ENCODE measurements around the gene RAB31.
"Not testable (repeated sequence)": the region's sequence is repeated elsewhere in the genome, so short reads cannot be mapped to it uniquely, and the experiment has no call there.

RAB31 gene

DNA sequence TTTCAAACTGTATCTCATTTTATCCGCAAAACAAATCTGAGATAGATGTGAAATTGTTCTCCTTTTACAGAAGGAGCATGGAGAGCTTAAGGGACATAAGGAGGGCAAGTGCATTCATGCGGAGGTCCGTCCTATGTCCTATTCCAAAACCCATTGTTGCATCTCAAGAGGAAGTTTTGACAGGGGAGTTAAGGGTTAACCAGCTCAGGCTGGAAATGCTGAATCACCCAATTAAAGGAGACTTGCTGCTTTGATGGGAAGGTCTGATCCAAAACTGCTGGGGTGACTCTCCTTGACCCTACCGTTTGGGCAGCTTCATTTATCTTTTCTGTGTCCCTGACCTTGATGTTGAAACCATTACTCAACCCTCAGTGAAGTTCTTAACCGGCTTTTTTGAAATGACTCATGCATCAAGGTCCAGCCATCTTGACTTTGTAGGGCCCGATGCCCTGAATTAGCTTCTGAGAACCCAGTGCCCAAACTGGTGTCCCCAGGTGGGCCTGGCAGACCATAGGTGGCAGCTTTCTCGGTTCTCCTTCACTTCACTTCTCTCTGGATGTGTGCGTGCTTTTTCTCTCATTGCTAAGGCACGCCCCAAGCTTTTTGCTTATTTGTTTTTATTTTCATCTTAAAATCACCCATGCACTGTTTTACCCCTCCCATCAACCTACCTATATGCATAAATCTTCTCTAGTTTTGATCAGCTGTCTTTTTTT, 161.8 kb downstream of the RAB31 start:
- DNase-seq = no peak

DNA sequence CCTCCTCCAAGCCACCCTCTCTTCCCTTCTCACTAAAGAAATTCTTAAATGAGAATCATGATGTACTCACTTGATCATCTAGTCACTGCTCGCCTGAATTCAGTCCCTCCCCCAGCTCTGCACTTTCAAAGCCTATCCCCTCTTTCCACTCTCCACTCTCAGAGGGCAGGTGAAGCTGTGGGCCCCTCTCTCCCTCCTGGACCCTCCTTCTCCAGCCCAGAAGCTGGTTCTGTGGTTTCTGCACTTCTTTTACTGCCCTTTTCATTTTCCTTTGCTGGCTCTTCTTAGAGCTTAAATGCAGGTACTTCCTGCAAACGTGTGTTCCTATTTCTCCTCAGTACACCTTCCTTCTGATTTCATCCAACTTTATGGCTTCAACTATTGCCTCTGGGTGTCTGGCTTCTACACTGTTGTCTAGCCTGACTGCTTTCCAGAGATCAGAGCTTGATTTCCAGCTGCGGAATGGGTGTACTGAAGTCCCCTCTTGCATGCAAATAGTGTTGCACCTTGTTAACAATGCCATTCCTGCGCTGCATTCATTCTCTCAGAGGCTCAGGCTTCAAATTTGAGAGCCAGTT, 162.4 kb downstream of the RAB31 start:
- no peak for DNase-seq

DNA sequence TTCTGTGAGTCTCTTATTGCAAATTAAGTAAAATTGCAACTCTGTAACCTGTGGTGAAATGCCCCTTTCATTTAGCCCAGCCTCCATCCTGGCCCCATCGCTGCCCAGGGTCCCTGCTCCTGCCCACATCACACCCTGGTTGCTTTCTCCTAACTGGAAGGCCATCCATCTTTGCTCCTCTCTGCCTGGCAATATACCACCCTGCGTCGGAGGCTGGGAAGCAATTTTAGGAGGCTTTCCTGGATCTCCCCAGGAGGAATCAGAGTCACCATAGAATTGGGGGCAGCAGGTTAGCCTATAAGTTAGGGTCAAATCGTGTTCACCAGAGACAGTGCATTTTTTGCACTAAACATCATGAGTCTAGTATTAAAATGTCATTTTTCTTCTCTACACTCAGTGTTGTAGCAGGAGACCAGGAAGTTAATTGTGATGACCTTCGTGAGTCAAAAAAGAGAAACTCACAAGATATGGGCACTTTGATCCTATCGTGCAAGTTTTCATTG, 163.2 kb downstream of the RAB31 start:
- DNase-seq = no peak

DNA sequence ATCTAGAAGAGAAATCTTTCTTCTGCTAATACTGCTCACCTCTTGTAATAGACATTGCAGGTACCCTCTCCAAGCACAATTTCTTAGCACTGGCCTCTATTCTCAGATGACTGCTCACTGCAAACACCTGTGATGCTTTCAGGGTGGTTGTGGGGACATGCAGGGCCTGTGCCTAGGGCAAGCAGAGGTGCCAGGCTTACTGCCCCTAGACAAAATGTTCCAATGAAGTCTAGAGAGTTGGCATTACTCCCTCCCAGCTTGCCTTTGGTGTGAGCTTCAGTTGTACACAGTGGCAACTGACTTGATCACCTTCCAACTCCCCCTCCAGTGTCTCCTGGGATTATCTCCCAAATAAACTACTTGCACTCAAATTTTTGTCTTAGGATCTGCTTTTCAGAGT, 164.7 kb downstream of the RAB31 start:
- no peak for DNase-seq

DNA sequence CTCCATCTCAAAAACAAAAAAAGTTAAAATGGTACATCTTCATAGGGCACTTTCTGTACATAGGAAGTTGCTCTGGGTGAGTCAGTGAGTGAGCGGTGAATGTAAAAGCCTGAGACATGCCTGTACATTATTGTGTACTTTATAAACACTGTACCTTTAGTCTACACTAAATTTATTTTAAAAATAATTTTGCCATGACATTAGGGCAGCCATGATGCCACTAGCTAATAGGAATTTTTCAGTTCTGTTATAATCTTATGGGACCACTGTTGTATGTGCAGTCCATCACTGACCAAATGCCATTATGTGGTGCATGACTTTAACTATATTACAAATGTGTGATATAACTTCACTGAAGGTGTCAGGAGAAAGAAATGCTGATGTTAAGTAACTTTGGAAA, 166.6 kb downstream of the RAB31 start:
- no peak for DNase-seq

DNA sequence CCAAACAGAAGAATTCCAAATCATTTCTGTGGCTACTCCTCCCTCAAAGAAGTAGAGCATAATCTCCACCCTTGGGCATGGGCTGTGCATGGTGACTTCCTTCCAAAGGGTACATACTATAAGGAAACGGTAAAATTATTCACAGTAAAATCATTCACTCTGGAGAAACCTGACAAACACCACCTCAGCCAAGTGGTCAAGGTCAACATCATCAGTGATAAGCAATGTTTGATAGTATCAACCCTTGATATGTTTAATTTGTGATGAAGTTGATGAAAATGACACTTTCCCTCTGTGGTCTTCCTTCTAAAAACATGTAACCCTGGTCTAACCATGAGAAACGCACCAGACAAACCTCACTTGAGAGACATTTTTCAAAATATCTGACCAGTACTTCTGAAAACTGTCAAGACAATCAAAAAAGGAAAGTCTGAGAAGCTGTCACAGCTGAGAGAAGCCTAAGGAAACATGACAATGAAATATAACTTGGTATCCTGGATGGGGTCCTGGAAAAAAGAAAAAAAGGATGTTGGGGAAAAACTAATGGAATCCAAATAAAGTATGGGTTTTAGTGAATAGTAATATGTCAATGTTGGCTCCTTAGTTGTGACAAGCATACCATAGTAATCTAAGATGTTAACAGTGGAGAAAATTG, 168.2 kb downstream of the RAB31 start:
- DNase-seq = no peak

DNA sequence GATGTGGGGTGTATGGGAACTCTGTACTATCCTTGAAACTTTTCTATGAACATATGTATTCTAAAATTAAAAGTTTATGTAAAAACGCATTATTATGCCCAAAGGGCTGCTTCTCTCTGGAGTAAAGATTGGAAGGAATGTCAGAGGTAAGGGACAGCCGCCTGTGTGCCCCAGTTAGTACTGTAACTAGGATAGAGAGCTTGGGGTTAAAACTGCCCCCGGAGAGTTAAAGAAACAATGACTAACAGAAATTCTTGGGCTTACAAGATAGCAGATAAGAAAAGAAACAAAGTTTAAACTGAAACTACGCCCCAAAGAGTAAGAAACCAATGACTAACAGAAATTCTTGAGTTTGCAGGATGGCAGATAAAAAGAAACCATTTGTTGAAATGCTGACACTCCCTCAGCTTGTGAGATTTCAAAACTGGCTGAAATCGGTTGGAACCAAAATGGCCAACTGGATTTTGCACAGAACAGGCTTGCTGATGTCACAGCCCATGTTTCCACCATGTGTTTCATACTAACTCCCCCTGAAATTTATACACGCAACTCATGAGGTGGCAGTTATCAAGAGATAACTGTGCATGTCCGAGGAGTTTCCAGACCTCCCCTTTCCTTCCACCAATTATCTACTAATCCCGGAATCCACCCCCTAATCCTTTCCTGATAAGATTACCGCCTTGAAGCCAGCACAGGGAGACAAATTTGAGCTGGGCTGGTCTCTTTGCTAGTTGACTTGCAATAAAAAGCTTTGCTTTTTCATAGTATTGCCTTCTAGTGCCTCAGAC, 169.0 kb downstream of the RAB31 start:
- DNase-seq = no peak

DNA sequence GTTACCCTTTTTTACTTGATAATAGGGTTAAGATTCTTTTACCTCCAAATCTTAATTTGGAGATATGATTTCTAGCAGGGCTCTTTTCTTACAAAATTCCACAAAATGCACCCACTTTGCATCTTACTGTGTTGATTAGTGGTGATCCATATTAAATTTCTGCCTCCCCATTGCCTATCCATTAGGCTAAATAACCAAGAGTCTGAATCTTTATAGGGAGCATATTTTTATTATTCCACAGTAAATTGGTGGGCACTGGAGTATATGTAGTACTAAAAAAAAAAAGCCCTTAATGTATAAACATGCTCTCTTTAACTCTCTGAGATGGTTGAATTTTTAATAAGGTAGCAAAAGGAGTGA, 169.5 kb downstream of the RAB31 start:
- no peak for DNase-seq

DNA sequence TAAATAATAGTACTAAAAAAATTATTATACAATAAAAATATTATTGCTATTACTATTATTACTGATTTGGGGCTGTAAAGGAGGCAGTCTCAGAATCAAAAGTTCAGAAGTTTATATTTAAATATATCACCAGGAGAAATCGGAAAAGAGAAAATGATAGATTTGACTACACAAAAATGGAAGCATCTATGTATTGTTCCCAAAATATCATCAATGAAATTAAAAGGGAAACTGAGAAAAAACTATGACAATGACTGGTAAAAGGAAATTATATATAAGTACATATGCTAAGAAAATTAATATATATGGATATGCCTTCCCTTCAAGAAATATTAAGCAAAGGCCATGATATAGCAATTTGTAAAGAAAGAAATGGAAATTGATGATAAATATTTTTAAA, 170.0 kb downstream of the RAB31 start:
- no peak for DNase-seq

DNA sequence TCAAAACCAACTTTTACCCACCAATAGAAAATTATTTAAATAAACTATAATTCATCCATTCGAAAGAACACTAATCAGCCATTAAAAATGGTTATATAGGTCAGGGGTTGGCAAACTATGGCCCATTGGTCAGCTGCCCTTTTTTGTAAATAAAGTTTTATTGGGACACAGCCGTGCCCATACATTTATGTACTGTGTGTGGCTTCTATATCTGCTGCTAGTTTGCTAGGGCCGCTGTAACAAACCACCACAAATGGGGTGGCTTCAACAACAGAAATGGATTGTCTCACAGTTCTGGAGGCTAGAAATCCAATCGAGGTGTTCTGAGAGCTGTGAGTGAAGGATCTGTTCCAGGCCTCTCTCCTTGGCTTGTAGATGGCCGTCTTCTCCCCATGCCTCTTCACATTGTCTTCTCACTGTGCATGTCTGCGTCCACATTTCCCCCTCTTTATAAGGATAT, 170.7 kb downstream of the RAB31 start:
- DNase-seq = no peak

DNA sequence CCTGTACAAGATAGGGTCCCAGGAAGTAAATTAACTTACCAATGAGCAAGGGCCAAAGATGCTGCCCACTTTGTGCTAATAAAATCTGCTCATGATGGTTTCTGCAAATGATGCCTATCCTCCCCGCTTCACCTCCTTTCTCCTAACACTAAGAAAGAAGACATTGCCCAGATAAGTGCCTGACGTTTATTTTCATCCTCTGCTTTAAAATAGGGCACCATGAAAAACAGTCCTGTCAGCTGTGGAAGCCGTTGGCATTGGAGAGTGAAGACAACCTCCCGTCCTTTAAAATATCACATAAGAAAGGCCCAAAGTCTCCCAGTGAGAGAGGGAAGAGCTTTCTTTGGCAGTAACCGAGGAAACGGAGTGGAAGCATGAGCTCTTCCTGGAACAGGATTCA, 176.0 kb downstream of the RAB31 start:
- DNase-seq = no peak

DNA sequence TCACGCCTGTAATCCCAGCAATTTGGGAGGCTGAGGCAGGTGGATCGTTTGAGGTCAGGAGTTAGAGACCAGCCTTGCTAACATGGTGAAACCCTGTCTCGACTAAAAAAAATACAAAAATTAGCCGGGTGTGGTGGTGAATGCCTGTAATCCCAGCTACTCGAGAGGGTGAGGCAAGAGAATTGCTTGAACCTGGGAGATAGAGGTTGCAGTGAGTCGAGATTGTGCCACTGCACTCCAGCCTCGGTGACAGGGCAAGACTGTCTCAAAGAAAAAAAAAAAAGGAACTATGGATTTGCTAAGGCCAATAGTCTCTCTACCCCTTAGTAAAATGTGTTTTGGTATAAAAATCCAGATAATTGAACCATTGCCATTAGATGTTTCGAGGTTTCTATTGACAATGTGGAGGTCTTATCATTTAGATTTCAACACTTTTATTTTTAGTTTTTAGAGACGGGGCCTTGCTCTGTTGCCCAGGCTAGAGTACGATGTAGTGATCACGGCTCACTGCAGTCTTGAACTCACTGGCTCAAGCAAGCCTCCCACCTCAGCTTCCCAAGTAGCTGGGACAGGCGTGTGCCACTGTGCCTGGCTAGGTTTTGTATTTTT, 176.5 kb downstream of the RAB31 start:
- DNase-seq = no peak

DNA sequence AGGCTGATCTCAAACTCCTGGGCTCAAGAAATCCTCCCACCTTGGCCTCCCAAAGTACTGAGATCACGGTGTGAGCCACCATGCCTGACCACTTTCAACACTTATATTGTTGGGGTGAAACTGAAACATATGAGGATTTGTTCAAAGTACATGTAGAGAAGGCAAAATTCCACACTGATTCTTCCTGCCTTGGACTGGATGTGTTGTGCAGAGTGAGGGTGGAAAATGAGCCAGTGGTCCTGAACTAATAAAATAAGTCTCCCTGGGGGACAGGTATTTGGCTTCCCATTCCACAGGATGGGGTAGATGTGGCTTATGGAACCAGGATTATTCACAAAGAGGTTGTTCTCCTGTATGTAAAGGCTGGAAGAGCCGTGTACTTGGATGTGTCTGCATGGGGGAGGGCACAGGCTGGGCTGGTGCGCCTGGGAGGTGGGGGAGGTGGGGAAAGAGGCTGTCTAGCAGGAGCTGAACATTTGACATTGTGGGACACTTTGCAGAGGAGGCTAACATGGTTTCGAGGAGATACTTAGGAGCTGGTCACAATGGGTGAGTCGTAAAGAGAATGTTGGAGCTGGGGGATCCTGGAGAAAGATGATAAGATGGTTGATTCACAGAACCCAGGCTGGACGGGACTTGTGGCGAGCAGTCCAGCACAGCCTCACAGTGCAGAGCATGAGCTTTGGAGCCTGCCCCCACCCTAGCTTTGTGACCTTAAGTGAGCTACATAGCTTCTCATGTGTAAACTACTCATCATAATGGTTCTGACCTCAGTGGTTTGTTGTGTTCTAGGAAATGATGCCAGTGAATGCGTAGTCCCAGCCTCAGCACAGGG, 177.3 kb downstream of the RAB31 start, which contains the start of gene TXNDC2:
Gene TXNDC2 (plus strand): TSS at position 804 of the 835 bp plus-strand sequence. CDS start 708 bp downstream, outside the sequence.
- DNase-seq = no peak

DNA sequence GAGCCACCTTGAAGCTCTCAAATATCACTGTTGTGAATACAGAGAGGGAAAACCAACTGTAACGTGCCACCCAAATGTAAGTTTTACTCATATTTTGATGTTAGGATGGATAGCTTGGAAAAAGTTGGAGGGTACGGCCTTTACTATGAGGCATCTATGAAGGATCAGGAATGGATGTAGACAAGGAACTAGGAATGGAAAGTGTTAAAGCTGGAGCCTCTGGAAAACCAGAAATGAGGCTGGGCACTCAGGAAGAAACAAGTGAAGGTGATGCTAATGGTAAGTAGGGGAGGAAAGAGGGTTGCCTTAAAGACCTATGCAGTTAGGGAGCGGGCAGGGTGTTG, 177.9 kb downstream of the RAB31 start:
- no peak for DNase-seq

DNA sequence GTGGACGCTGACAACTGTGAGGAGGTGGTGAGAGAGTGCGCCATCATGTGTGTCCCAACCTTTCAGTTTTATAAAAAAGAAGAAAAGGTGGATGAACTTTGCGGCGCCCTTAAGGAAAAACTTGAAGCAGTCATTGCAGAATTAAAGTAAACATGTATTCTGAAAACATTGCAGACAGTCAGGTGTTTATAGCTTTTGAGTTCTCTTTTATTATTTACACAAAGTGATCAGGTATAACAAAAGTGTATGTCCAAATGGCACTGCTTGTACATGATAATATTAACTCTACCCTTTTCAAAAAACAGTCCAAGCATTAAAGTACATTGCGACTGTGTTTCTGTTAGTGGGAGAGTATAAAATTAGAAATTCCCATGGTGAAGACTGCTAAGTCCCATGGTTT, 179.9 kb downstream of the RAB31 start:
- DNase-seq = no peak

DNA sequence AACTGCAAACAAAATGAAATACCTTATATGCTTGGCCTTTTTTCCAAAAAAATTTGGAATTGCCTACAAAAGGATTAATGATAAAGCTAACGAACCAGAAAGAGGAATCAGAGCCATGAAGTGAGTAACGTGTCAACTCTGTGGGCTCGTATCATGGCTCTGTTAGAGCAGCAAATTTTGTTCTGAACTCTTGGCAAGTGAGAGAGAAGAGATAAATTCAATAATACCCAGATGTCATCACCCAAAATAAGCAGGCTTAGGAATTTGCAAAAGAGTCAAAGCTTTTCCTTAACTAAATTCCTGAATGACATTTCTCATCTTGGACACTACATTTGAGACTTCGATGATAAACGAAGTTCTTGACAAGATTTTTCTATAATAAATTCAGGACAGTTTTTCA, 182.1 kb downstream of the RAB31 start:
- no peak for DNase-seq

DNA sequence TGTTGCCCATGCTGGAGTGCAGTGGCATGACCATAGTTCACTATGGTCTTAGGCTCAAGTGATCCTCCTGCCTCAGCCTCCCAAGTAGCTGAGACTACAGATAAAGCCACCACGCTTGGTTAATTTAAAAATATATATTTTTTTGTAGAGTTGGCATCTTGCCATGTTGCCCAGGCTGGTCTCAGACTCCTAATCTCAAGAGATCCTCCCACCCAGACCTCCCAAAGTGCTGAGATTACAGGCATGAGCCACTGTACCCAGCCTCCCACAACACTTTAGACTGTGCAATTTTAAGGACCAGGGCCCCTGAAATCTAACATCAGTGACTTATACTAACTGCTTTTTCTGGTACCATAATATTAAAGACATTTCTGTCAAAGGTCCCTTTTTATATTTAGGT, 182.9 kb downstream of the RAB31 start:
- no peak for DNase-seq

DNA sequence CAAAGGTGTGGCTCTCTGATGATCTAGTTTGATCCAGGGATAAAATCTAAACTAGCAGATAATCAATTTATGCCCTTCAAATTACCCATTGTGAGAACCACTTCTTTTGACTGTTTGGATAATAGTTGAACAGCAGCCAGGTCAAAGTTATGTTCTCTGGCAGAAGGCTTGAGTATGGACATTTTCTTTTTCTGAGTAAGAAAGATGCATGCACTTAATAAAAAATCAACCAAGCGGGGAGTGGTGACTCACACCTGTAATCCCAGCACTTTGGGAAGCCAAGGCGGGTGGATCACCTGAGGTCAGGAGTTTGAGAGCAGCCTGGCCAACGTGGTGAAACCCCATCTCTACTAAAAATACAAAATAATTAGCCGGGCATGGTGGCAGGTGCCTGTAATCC, 183.4 kb downstream of the RAB31 start:
- DNase-seq = not testable (repeated sequence)

DNA sequence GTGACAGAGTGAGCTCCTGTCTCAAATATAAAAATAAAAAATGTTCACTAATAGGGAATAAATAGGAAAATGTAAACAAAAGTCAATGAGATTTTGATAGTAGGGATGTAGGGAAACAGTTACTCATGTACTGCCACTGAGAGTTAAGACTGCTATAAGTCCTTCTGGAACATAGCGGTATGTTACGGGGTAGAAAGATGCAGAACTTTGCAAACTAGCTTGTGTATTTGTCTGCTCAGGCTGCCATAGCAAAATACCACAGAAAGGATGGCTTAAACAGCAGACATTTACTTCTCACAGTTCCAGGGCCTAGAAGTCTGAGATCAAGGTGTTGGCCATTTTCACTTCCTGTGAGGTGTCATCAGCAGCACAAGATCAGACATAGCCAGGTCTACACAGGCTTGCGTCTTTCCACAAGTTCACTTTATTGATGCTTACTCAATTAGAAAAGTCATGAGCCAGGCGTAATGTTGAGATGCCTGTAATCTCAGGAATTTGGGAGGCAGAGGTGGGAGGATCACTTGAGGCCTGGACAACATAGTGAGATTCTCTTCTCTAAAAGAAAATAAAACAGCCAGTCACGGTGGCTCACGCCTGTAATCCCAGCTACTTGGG, 186.5 kb downstream of the RAB31 start:
- DNase-seq = no peak

DNA sequence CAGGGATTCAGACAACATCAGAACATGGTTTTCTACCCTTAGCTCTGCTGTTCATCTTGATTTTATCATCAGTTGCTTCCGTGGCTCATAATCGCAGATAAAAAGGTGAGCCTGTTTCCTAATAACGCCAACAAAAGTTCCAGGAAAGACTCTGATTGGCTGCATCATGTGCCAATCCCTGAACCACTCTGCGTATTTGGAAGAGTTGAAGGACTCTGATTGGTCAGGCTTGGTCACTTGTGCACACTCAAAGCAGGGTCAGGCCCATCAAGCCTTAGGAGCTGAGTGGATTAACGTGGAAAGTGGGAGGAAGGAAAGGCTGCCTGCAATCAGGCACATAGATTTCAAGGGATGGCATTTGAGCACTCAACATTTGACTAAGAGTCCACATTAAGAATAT, 189.0 kb downstream of the RAB31 start:
- no peak for DNase-seq

DNA sequence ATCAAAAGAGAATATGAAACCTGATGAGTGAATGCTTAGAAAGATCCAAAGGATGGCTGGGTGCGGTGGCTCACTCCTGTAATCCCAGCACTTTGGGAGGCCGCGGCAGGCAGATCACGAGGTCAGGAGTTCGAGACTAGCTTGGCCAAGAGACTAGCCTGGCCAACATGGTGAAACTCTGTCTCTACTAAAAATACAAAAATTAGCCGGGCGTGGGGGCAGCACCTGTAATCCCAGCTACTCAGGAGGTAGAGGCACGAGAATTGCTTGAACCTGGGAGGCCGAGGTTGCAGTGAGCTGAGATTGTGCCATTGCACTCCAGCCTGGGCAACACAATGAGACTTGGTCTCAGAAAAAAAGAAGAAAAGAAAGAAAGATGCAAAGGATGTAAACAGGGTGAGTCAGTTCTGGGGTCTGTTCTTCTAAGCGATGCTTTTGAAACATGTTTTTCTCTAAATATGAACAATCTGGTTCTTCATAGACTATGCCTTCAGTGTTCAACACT, 189.7 kb downstream of the RAB31 start:
- DNase-seq = not testable (repeated sequence)

All from stimulated activated naive CD4-positive, alpha-beta T cell (primary cell).